Uterus (tissue), 4 donors: ENCODE data around the gene ACTR5. TPM values are rescaled to one million over a fixed set of nuclear protein-coding genes. Genes with fewer than 3 reads are reported as not detected.

ENCODE experiments used
- DNase-seq, 2 donors: peaks; one replicate each; pipeline ENCODE4 v3.0.0-alpha.2; 2019 to 2020
- H3K27ac ChIP-seq, 2 donors: fragments of 200-600 bp; sonication (generic); 1 replicate in 1 of 2; 2 replicates in 1 of 2; pipeline ENCODE4 v1.5.1; 2016 to 2018
- H3K27me3 ChIP-seq, 2 donors: fragments of 200-600 bp; sonication (generic); one replicate each; pipeline ENCODE4 v1.5.1; 2018 to 2019; ENCODE audit warnings: control low read depth in 1 of 2
- H3K36me3 ChIP-seq, 2 donors: fragments of 200-600 bp; sonication (generic); one replicate each; pipeline ENCODE4 v1.5.1; 2019; ENCODE audit warnings: control low read depth in 1 of 2
- H3K4me1 ChIP-seq, 2 donors: fragments of 200-600 bp; sonication (generic); one replicate each; pipeline ENCODE4 v1.5.1; 2018 to 2019; ENCODE audit warnings: control low read depth in 1 of 2
- H3K4me3 ChIP-seq, 2 donors: fragments of 200-600 bp; sonication (generic); 1 replicate in 1 of 2; 2 replicates in 1 of 2; pipeline ENCODE4 v1.5.1; 2018 to 2019; ENCODE audit warnings: mild to moderate bottlenecking in 1 of 2
- H3K9me3 ChIP-seq, 2 donors: fragments of 200-600 bp; sonication (generic); one replicate each; pipeline ENCODE4 v1.5.1; 2019; ENCODE audit warnings: control low read depth in 1 of 2
- POLR2A ChIP-seq, 2 donors: fragments of 450-650 bp; IDR thresholded peaks; one replicate each; pipeline ENCODE4 v1.6.1; 2016; ENCODE audit warnings: antibody characterized with exemption in 2 of 2, mild to moderate bottlenecking in 1 of 2, moderate library complexity in 1 of 2
- intact Hi-C: fragments of 100-400 bp; cut with DNase I; formaldehyde crosslinking; loops from one replicate; pipeline ENCODE4 v1.15.1; 2023; ENCODE audit warnings: low total_unique reads
- total RNA-seq, 4 donors: library from RNA; depleted of rRNA in 3 of 4; stranded (reverse); fragments of >200 nt in 3 of 4; gene quantifications; one replicate each; pipeline versions ENCODE4 v1.1.0 to v1.2.4, GENCODE V29; 2014 to 2023
- TF ChIP-seq, protein P1 (sequence below), 4 experiments: fragments of 200-600 bp in 2 of 4; fragments of 450-650 bp in 2 of 4; sonication (generic) in 2 of 4; IDR thresholded peaks; one replicate each; pipeline ENCODE4 v1.5.1; 2016 to 2019; ENCODE audit warnings: antibody characterized with exemption in 4 of 4, mild to moderate bottlenecking in 2 of 4, moderate library complexity in 1 of 4
- donor health status: DM: yes; HTN: yes; CAD: no.

The ACTR5 gene
- total RNA-seq, 4 donors from 2014 or later, result 3.8 to 12.4 (median 11.7) TPM

DNA sequence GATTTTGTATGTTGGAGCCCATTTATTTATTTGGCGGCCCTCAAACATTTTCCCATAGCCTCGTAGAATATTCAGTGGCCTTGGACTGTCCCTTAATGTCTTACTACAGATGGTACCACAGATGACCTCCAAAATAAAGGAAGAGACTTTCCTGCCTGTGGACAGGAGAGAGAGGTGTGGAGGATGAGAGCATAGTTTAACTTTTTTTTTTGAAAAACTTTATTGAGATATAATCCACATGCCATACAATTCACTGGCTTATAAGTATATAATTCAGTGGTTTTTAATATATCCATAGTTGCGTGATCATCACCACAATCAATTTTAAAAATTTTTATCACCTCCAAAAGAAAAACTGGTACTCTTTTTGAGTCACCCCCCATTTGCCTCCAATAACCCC, 52.6 kb downstream of the ACTR5 start:
- Histone ChIP-seq H3K4me1 (peaks cover 0 to 4% of the 10 kb centered on the region in 2 donors), H3K27ac (no peak overlapping the region), H3K36me3 (no peaks in the 10 kb centered on the region), H3K27me3 (peaks cover 0 to 5% of the 10 kb centered on the region in 2 donors), H3K4me3 (no peak overlapping the region), H3K9me3 (no peaks in the 10 kb centered on the region)
- intact Hi-C loops, result loop anchor here (10.0 kb wide), 1 partner anchor 94 kb away; no protein-coding TSS in a partner anchor
- DNase-seq, result no peak
- TF ChIP-seq, protein P1, sequence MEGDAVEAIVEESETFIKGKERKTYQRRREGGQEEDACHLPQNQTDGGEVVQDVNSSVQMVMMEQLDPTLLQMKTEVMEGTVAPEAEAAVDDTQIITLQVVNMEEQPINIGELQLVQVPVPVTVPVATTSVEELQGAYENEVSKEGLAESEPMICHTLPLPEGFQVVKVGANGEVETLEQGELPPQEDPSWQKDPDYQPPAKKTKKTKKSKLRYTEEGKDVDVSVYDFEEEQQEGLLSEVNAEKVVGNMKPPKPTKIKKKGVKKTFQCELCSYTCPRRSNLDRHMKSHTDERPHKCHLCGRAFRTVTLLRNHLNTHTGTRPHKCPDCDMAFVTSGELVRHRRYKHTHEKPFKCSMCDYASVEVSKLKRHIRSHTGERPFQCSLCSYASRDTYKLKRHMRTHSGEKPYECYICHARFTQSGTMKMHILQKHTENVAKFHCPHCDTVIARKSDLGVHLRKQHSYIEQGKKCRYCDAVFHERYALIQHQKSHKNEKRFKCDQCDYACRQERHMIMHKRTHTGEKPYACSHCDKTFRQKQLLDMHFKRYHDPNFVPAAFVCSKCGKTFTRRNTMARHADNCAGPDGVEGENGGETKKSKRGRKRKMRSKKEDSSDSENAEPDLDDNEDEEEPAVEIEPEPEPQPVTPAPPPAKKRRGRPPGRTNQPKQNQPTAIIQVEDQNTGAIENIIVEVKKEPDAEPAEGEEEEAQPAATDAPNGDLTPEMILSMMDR (IDR thresholded peaks at IDR 0.05), result no peak

DNA sequence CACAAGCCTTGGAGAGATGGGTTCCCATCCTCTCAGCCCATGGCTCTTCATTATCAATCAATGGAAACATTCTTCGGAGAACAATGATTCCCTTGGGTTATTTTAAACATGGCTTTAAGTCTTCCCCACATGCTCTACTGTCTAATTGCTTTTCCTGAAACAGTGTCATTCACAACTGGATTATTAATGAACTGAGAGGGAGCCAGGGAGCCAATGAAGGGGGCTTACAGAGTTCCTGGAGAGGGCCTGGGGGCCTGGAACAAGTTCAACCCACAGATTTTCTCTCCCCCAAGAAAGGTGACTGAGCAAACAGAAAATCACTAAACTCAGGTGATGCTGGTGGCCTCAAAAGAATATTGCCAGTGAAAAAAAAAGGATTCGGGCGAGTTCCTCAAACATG, 56.0 kb downstream of the ACTR5 start:
- TF ChIP-seq POLR2A (IDR thresholded peaks at IDR 0.05), result no peak
- TF ChIP-seq, protein P1 (IDR thresholded peaks at IDR 0.05), result no peak
- Histone ChIP-seq H3K4me3 (no peak overlapping the region), H3K4me1 (peaks cover 0 to 17% of the 10 kb centered on the region in 2 donors), H3K36me3 (no peaks in the 10 kb centered on the region), H3K27me3 (peaks cover 5 to 7% of the 10 kb centered on the region in 2 donors), H3K27ac (peak overlapping the region in 1 of 2 donors; percentile 71), H3K9me3 (no peaks in the 10 kb centered on the region)
- DNase-seq, result no peak
- intact Hi-C loops, result loop anchor here (10.0 kb wide), 1 partner anchor 91 kb away; no protein-coding TSS in a partner anchor

DNA sequence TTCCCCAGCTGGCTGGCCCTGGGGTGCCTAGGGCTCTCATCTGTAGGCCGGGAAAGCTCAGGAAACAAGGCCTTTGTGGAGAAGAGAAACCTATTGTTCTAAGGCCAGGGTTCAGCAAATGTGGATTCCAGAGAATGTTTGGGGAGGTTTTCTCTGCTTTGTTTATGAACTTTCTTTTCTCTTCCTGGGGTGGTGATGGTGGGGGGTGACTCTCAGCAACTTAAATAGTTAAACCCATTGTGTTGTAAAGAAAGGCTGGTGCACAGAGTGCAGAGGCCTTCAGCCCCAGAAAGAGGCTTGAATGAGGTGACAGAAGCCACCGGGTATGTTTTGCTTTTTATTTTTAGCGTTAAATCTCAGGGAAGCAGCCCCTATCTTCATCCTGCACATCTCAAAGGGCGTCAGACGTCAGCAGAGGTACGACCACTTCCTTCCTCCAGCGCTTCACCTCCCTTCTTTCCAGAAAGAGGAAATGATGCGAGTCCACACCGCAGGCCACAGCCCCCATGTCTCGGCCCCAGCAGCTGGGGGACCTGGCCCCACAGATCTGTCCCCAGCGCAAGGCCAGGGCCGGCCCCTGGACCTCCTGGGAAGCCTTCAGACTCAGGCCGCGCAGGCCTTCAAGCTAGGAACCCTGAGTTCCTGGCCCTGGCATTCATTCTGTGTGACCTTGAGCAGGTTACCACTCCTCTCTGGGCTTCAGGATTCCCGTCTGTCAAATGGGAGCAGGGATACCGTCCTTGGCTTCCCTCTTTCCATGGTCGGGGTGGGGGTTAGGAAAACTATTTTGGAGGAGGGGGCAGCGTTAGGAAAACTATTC, 56.6 kb downstream of the ACTR5 start:
- no peak for DNase-seq
- H3K27me3 ChIP-seq, result peaks cover 5 to 7% of the 10 kb centered on the region in 2 donors

DNA sequence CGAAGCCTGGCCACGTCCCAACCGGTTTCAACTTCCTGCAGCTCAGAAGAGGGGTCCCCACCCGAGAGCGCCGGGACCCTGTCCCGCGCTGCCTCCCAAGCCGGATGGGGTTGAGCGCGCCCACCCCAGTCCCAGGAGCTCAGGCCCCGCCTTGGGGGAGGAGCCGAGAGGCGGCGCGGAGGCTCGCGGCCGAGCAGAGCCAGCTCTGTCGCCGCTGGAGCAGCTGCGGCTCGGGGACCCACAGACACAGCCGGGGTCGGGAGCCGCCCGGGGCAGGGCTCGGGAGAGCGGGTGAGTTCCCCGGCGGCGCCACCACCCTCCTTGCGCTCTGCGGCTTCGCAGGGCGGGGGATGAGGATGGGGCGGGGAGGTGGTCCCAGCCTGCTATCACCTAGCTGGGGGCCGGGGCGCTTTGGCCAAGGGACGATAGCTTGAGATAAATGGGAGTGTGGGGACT, 57.3 kb downstream of the ACTR5 start, which contains the start of gene PPP1R16B:
Gene PPP1R16B (plus strand): TSS at position 196 of the 456 bp plus-strand sequence. CDS start 30,229 bp downstream, outside the sequence.
- peak; percentile 34 to 38 for TF ChIP-seq POLR2A (IDR thresholded peaks at IDR 0.05)
- TF ChIP-seq, protein P1 (IDR thresholded peaks at IDR 0.05), result no peak
- intact Hi-C loops, result loop anchor here (10.0 kb wide), 1 partner anchor 89 kb away; no protein-coding TSS in a partner anchor
- H3K9me3 ChIP-seq, result no peaks in the 10 kb centered on the region
- peaks cover 0 to 17% of the 10 kb centered on the region in 2 donors for H3K4me1 ChIP-seq
- H3K27me3 ChIP-seq, result peaks cover 5 to 7% of the 10 kb centered on the region in 2 donors
- DNase-seq, result peak in 1 of 2 donors; percentile 30
- H3K4me3 ChIP-seq, result peak within 1 kb of the TSS; percentile 35 to 48
- H3K36me3 ChIP-seq, result no peaks in the 10 kb centered on the region
- H3K27ac ChIP-seq, result peak within 1 kb of the TSS; percentile 52 to 71

More for the DNA sequence above, 56.6 kb downstream of the ACTR5 start:
- Histone ChIP-seq H3K36me3 (no peaks in the 10 kb centered on the region), H3K9me3 (no peaks in the 10 kb centered on the region), H3K4me1 (peaks cover 0 to 17% of the 10 kb centered on the region in 2 donors), H3K27ac (peak overlapping the region; percentile 52 to 71), H3K4me3 (no peak overlapping the region)
- intact Hi-C loops, result loop anchor here (10.0 kb wide), 1 partner anchor 90 kb away; no protein-coding TSS in a partner anchor
- TF ChIP-seq POLR2A (IDR thresholded peaks at IDR 0.05), result no peak
- TF ChIP-seq, protein P1 (IDR thresholded peaks at IDR 0.05), result no peak
